Measurements from ENCODE around the gene TBL1X. TPM values are rescaled to one million over a fixed set of nuclear protein-coding genes. Genes with fewer than 3 reads are reported as not detected.
A peak's percentile ranks its signal among the peaks of the same experiment; 100 is the strongest.

The TBL1X gene
- total RNA-seq, 2 experiments from 2014 or later = 20.0 to 23.0 TPM

DNA sequence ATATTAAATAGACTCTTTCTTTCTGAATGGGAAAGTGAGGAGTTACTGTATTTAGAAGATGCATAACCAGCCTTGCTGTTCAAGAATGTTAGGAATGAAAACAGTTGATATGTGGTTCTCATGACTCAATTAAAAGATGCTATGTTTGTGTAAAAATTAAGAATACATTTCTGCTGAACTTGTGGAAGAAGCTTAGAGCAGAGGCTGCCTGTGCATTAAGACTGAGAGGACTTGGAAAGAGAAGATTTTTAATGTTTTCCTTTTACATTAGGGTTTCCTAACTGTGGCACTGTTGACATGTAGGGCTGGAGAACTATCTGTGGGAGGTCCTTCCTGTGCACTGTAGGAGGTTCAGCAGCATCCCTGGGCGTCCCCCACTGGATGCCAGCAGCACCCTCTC lies 163.1 kb downstream of the TBL1X start:
- H3K27ac Mint-ChIP-seq = no peak overlapping the region
- H3K9me3 Mint-ChIP-seq (ENCODE audit: insufficient read depth) = no peaks in the 10 kb centered on the region
- no peaks in the 10 kb centered on the region for H3K36me3 Mint-ChIP-seq (ENCODE audit: low read depth)
- ChIA-PET POLR2A (no interaction called here), CTCF (no interaction called here)
- DNase-seq (no peak), ATAC-seq (no peak)
- H3K4me3 Mint-ChIP-seq = no peak overlapping the region
- peaks cover 16% of the 10 kb centered on the region for H3K4me1 Mint-ChIP-seq (ENCODE audit: low read depth)
- H3K27me3 Mint-ChIP-seq (ENCODE audit: low read depth) = no peaks in the 10 kb centered on the region

DNA sequence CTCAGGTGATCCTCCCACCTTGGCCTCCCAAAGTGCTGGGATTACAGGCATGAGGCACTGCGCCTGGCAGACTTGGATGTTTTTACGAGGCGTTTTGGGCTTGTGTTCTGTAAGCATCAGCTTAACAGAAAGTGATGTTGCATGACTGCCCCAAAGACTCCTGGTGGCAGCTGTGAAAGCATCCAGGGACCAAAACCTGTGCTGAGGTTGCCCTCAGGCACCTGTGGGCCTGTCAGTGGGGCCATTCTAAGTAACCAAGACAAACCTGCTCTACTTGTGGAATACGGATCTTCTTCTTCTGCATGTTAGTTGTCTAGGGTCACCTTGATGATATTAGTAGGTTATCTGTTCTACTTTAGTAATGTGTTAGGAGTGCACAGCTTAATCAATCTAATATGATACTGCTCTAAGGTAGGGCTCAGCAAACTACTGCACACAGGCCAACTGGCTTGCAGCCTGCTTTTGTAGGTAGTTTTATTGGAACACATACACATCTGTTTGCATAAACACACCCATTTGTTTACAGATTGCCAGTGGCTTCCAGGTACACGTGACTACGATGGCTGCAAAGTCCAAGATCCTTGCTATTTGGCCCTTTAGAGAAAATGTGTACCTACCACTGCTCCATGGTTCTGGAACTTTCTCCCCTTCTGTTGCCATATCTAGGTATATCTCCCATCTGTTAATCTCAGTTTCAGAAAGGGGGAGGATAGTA lies 164.1 kb downstream of the TBL1X start:
- ATAC-seq (no peak), DNase-seq (no peak)
- Mint-ChIP-seq H3K9me3 (ENCODE audit: insufficient read depth) (no peaks in the 10 kb centered on the region), H3K4me1 (ENCODE audit: low read depth) (peaks cover 16% of the 10 kb centered on the region), H3K4me3 (no peak overlapping the region), H3K27me3 (ENCODE audit: low read depth) (no peaks in the 10 kb centered on the region), H3K27ac (no peak overlapping the region), H3K36me3 (ENCODE audit: low read depth) (no peaks in the 10 kb centered on the region)
- POLR2A ChIA-PET = no interaction called here
- CTCF ChIA-PET = no interaction called here

DNA sequence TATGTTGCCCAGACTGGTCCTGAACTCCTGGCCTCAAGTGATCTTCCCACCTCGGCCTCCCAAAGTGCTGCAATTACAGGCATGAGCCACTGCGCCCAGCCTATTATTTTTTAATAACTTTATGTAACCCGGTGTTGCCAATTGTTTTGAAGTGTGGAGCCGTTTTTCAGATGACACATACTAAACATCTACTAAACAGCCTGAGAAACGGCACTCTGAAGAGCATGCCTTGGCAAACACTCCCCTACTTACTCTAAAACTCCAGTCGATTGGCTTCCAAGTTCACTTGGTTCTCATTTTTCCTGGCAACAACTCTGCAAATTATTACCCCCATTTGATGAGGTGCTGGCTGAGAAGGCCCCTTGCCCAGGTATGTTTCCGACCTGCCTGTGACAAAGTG lies 169.7 kb downstream of the TBL1X start:
- POLR2A ChIA-PET = no interaction called here
- H3K9me3 Mint-ChIP-seq (ENCODE audit: insufficient read depth) = no peaks in the 10 kb centered on the region
- no peak overlapping the region for H3K4me3 Mint-ChIP-seq
- DNase-seq = no peak
- CTCF ChIA-PET = no interaction called here
- no peaks in the 10 kb centered on the region for H3K27me3 Mint-ChIP-seq (ENCODE audit: low read depth)
- H3K36me3 Mint-ChIP-seq (ENCODE audit: low read depth) = no peaks in the 10 kb centered on the region
- no peak overlapping the region for H3K27ac Mint-ChIP-seq
- no peak for ATAC-seq
- peaks cover 18% of the 10 kb centered on the region for H3K4me1 Mint-ChIP-seq (ENCODE audit: low read depth)

DNA sequence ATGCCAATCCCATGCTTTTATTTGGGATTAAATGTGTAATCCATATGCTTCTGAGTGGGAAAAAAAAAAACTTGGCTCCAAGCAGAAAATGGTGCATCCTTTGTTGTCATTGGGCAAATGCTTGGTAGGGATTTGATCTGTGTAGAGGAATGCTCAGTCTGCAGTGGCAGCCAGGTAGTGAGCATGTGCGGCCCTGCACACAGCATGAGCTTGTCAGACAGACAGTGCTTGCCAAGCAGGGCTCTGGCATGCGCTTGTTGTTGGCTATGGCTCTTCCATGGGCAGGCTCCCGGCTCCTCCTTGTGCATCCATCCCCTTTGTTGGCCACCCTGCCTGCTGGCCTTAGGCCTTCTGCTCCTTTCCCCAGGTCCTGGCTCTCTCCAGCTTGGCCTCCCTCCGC lies 170.5 kb downstream of the TBL1X start:
- no peak overlapping the region for H3K4me3 Mint-ChIP-seq
- H3K27me3 Mint-ChIP-seq (ENCODE audit: low read depth) = no peaks in the 10 kb centered on the region
- no peaks in the 10 kb centered on the region for H3K36me3 Mint-ChIP-seq (ENCODE audit: low read depth)
- H3K9me3 Mint-ChIP-seq (ENCODE audit: insufficient read depth) = no peaks in the 10 kb centered on the region
- ATAC-seq = no peak
- peaks cover 19% of the 10 kb centered on the region for H3K4me1 Mint-ChIP-seq (ENCODE audit: low read depth)
- no peak overlapping the region for H3K27ac Mint-ChIP-seq
- ChIA-PET CTCF (no interaction called here), POLR2A (no interaction called here)
- DNase-seq = no peak

DNA sequence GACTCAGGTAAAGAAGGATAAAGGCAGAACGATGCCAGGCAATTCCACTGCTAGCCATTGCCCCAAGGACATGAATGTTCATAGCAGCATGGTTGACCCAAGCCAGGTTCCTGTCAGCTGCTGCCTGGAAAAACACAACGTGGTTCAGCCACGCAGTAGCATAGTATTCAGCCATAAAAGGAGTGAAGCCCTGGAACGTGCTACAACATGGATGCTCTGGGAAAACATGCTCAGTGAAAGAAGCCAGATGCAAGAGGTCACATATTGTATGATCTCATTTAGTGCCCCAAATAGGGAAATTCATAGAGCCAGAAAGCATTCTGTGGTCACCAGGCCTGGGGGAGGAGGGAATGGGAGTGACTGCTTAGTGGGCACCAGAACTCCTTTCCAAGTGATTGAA lies 170.9 kb downstream of the TBL1X start:
- no peaks in the 10 kb centered on the region for H3K9me3 Mint-ChIP-seq (ENCODE audit: insufficient read depth)
- H3K4me3 Mint-ChIP-seq = no peak overlapping the region
- DNase-seq (no peak), ATAC-seq (no peak)
- CTCF ChIA-PET = no interaction called here
- no peaks in the 10 kb centered on the region for H3K27me3 Mint-ChIP-seq (ENCODE audit: low read depth)
- H3K27ac Mint-ChIP-seq = no peak overlapping the region
- POLR2A ChIA-PET = no interaction called here
- no peaks in the 10 kb centered on the region for H3K36me3 Mint-ChIP-seq (ENCODE audit: low read depth)
- peaks cover 19% of the 10 kb centered on the region for H3K4me1 Mint-ChIP-seq (ENCODE audit: low read depth)

DNA sequence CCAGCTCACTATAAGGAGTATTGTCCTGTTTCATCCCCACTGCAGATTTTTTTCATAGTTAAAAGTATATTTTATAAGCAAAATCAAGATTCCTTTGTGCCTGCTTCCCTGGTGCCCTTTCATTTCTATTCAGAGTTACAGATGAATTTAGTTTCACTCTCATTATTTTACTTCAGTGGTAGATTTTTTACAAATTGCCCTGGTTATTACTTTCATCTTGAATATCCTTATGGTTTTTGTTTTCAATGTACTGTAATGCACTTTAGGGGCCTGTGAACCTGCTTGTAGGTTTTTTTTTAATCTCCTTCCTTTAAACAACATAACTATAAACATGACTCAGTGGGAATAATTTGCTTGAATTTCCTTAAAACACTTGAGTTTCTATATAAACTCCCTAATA lies 174.0 kb downstream of the TBL1X start:
- POLR2A ChIA-PET = interaction anchor here (0.7 kb wide), 1 partner anchor 553 kb away, joined by 3 read pairs; no protein-coding TSS in a partner anchor
- H3K4me1 Mint-ChIP-seq (ENCODE audit: low read depth) = peaks cover 32% of the 10 kb centered on the region
- CTCF ChIA-PET = no interaction called here
- no peaks in the 10 kb centered on the region for H3K27me3 Mint-ChIP-seq (ENCODE audit: low read depth)
- peaks cover 4% of the 10 kb centered on the region for H3K36me3 Mint-ChIP-seq (ENCODE audit: low read depth)
- H3K27ac Mint-ChIP-seq = no peak overlapping the region
- ATAC-seq (no peak), DNase-seq (no peak)
- no peaks in the 10 kb centered on the region for H3K9me3 Mint-ChIP-seq (ENCODE audit: insufficient read depth)
- H3K4me3 Mint-ChIP-seq = no peak overlapping the region

DNA sequence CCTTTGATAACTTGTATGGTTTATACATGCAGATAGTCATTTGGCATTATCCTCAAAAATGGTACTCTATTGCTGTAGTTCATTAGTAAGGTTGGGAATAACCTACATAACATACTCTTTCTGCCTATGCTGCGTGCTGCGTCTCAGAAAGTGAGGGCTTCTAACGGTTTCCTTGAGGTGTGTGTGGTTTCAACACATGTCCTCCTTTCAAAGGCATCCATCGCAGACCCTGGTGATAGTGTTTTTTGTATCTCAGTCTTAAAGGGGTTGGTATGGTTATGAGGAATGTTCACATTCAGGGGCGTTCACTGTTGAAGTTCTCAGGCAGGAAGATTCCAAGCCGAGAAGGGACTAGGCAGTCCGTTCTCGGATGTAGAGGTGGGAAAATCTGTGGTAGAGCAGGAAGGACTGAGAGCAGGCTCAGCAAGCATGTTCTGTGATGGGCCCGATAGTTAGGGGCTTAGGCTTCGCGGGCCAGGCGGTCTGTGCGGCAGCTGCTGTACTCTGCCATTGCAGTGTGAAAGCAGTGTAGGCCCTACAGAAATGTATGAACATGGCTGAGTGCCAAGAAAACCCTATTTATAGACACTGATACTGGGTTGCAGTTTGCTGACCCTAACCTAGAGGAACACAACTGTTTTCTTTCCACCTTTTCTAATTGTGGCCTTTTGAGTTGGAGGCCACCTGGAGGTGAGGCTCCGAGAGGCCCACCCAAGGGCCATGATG lies 177.6 kb downstream of the TBL1X start:
- ChIA-PET POLR2A (no interaction called here), CTCF (no interaction called here)
- Mint-ChIP-seq H3K36me3 (ENCODE audit: low read depth) (peaks cover 10% of the 10 kb centered on the region), H3K27ac (peak overlapping the region; percentile 85), H3K9me3 (ENCODE audit: insufficient read depth) (no peaks in the 10 kb centered on the region), H3K4me3 (peak overlapping the region; percentile 39), H3K27me3 (ENCODE audit: low read depth) (no peaks in the 10 kb centered on the region), H3K4me1 (ENCODE audit: low read depth) (peaks cover 56% of the 10 kb centered on the region)
- DNase-seq (peak; percentile 26), ATAC-seq (peak; percentile 46)

DNA sequence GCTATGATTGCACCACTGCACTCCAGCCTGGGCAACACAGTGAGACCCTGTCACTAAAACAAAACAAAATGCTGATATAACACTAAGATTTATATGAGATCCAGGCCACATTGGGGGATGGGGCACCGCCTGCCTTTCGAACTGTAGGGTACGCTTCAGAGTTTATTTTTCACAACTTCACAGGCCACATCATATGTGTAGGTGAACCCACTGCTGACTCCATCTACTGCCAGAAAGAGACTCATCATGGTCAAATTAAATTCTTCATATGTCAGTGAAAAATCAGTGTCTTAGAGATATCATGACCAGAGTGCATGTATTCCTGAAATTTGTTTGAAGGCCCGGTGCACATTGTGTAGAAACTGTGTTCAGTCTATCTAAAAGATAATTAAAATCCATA lies 178.9 kb downstream of the TBL1X start:
- H3K36me3 Mint-ChIP-seq (ENCODE audit: low read depth) = peaks cover 10% of the 10 kb centered on the region
- H3K27me3 Mint-ChIP-seq (ENCODE audit: low read depth) = no peaks in the 10 kb centered on the region
- H3K4me3 Mint-ChIP-seq = no peak overlapping the region
- no peaks in the 10 kb centered on the region for H3K9me3 Mint-ChIP-seq (ENCODE audit: insufficient read depth)
- CTCF ChIA-PET = no interaction called here
- no peak for DNase-seq
- ATAC-seq = no peak
- peak overlapping the region; percentile 76 for H3K27ac Mint-ChIP-seq
- H3K4me1 Mint-ChIP-seq (ENCODE audit: low read depth) = peaks cover 58% of the 10 kb centered on the region
- POLR2A ChIA-PET = no interaction called here

DNA sequence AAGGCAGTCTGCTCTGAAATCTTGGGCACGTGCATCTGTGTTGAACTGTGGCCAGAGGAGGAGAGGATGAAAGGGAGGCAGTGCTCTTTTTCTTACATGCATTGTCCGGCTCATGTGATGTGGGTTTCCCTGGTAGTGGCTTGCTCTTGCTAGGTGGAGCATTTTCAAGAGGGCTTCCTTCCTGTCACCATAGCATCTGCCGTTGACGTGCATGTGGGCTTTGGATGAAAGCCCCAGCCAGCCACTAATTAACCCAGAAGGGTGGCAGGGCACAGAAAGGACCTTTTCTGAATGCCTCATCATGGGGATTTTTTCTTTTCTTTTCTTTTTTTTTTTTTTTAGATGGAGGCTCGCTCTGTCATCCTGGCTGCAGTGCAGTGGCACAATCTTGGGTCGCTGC lies 179.5 kb downstream of the TBL1X start:
- Mint-ChIP-seq H3K27me3 (ENCODE audit: low read depth) (no peaks in the 10 kb centered on the region), H3K4me1 (ENCODE audit: low read depth) (peaks cover 54% of the 10 kb centered on the region), H3K4me3 (no peak overlapping the region), H3K27ac (peak overlapping the region; percentile 76), H3K36me3 (ENCODE audit: low read depth) (peaks cover 10% of the 10 kb centered on the region), H3K9me3 (ENCODE audit: insufficient read depth) (no peaks in the 10 kb centered on the region)
- DNase-seq = peak; percentile 73
- CTCF ChIA-PET = no interaction called here
- POLR2A ChIA-PET = no interaction called here
- ATAC-seq = peak; percentile 89

DNA sequence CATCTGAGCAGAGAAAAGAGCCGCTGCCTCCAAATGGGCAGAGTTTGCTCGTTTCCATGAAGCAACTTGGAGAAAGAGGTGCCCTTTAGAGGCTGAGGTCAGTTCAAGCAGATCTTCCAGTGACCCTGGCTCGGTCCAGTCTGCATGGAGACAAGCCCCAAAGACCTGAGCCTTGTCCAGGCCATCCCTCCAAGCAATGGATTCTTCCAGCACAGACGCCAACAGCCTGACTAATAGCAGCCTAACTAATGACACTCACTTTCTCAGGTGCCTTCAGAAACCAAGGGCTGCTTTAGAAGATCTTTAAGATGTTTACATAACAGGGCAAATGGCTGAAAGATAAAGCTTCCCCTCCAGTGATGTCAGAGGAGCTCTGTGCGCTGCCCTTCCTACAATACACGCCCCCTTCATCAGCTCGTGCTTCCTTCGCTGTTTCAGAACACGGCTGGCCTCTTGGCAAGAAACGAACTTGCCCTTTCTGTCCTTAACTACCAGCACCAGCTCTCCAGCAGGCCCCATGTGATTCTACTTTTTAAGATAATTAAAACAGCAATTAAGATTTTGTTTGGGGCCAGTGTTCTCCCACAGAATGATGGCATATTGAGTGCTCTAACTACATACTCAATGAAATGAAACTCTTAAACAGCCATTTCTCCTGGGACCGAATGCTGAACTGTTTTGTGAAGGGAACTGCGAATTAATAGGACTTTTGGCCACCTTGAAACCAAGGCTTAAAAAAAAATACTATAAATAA lies 181.8 kb downstream of the TBL1X start:
- Mint-ChIP-seq H3K4me3 (no peak overlapping the region), H3K4me1 (ENCODE audit: low read depth) (peaks cover 51% of the 10 kb centered on the region), H3K36me3 (ENCODE audit: low read depth) (peaks cover 10% of the 10 kb centered on the region), H3K27me3 (ENCODE audit: low read depth) (no peaks in the 10 kb centered on the region), H3K27ac (no peak overlapping the region), H3K9me3 (ENCODE audit: insufficient read depth) (no peaks in the 10 kb centered on the region)
- ChIA-PET CTCF (interaction anchor here (0.9 kb wide), 1 partner anchor 13 kb away, joined by 3 read pairs; no protein-coding TSS in a partner anchor), POLR2A (no interaction called here)
- no peak for DNase-seq
- ATAC-seq = no peak

DNA sequence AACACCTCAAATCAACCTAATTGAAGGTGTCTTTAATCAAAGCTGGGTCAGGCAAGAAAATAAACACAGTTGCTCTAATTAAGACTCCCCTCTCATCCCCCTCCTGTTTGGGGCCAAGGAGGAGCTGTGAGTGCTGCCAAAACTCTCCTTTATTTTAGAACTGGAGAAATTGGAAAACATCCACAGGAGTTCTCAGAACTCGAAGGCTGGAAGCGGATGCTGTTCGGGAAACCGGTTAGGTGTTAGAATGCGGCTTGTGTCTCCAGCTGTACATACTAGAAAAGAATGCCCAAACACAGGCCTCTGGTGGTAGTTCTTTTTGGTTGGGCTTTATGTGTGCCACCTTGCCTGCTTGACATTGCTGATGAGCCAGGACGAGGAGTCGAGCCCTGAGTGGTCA lies 182.6 kb downstream of the TBL1X start:
- no peaks in the 10 kb centered on the region for H3K9me3 Mint-ChIP-seq (ENCODE audit: insufficient read depth)
- CTCF ChIA-PET = interaction anchor here (0.9 kb wide), 1 partner anchor 13 kb away, joined by 3 read pairs; no protein-coding TSS in a partner anchor
- no peak overlapping the region for H3K4me3 Mint-ChIP-seq
- no peaks in the 10 kb centered on the region for H3K27me3 Mint-ChIP-seq (ENCODE audit: low read depth)
- no peak overlapping the region for H3K27ac Mint-ChIP-seq
- ATAC-seq (no peak), DNase-seq (no peak)
- peaks cover 43% of the 10 kb centered on the region for H3K4me1 Mint-ChIP-seq (ENCODE audit: low read depth)
- POLR2A ChIA-PET = no interaction called here
- peaks cover 8% of the 10 kb centered on the region for H3K36me3 Mint-ChIP-seq (ENCODE audit: low read depth)

DNA sequence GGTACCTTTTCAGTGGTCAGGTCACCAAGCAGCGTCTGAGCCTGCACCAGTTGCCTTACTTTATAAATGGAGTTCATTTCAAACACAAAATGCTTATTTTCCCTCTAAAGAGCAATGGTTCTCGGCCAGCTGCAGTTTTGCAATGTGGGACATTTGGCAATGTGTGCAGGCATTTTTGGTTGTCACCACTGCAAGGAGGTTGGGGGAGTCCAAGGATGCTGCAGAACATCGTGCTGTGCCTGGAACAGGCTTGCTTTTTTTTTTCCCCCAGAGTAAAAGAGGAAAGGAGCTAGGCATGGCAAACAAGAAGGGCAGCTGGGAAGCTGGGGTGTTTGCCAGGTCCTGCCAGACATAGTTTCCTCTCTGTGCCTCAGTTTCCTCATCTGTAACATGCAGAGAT lies 185.2 kb downstream of the TBL1X start:
- H3K4me1 Mint-ChIP-seq (ENCODE audit: low read depth) = peaks cover 16% of the 10 kb centered on the region
- no peak for ATAC-seq
- no peaks in the 10 kb centered on the region for H3K27me3 Mint-ChIP-seq (ENCODE audit: low read depth)
- H3K9me3 Mint-ChIP-seq (ENCODE audit: insufficient read depth) = no peaks in the 10 kb centered on the region
- CTCF ChIA-PET = no interaction called here
- POLR2A ChIA-PET = no interaction called here
- no peak overlapping the region for H3K27ac Mint-ChIP-seq
- DNase-seq = no peak
- H3K4me3 Mint-ChIP-seq = no peak overlapping the region
- peaks cover 8% of the 10 kb centered on the region for H3K36me3 Mint-ChIP-seq (ENCODE audit: low read depth)
